K562 (cell line): ENCODE results near the gene ATP5PD. TPM values are rescaled to one million over a fixed set of nuclear protein-coding genes. Genes with fewer than 3 reads are reported as not detected.

Source experiments
- ARHGAP35 ChIP-seq: fragments of 450-650 bp; IDR thresholded peaks from 2 replicates; pipeline ENCODE4 v1.6.1; 2018; ENCODE audit not compliant: partially characterized antibody
- CHAMP1 ChIP-seq: fragments of 450-650 bp; IDR thresholded peaks from 2 replicates; pipeline ENCODE4 v1.6.1; 2016; ENCODE audit warnings: mild to moderate bottlenecking
- CHD7 ChIP-seq: fragments of 200-600 bp; sonication (generic); IDR thresholded peaks from one replicate; pipeline ENCODE4 v1.6.1; 2012; ENCODE audit warnings: mild to moderate bottlenecking, low read depth, low read length, inconsistent platforms
- CTCFL ChIP-seq: IDR thresholded peaks from 2 replicates; pipeline ENCODE4 v1.6.1; 2011; ENCODE audit warnings: borderline replicate concordance, low read depth, mild to moderate bottlenecking, moderate library complexity, low read length; ENCODE audit not compliant: insufficient read depth, poor library complexity, severe bottlenecking
- RAD21 ChIP-seq, 2 experiments: fragments of 250-450 bp in 1 of 2; fragments of 450-650 bp in 1 of 2; sonication (Bioruptor Pico) in 1 of 2; formaldehyde crosslinking in 1 of 2; IDR thresholded peaks in 1 of 2; conservative IDR thresholded peaks in 1 of 2; 2 replicates each; pipeline versions ENCODE4 v1.4.0 to v1.8.0; 2020 to 2022; ENCODE audit warnings: mild to moderate bottlenecking in 2 of 2, moderate library complexity in 1 of 2
- ZNF707 ChIP-seq: fragments of 250-450 bp; sonication (Bioruptor Pico); conservative IDR thresholded peaks from 2 replicates; pipeline ENCODE4 v1.8.0; 2022; ENCODE audit warnings: inconsistent platforms, mild to moderate bottlenecking, moderate library complexity
- ZNF766 ChIP-seq: fragments of 200-800 bp; sonication (Bioruptor generic); conservative IDR thresholded peaks from 2 replicates; pipeline ENCODE4 v1.6.1; 2016; ENCODE audit warnings: missing genetic modification characterization, missing compliant biosample characterization
- polyA plus RNA-seq, 8 experiments: library from polyadenylated mRNA; depleted of rRNA in 4 of 8; stranded (reverse) in 5 of 8; unstranded in 3 of 8; fragments of >200 nt; fragmentation: Nextera tagmentation in 2 of 8; fragmentation: Illumina TruSeq in 1 of 8; extraction: Ambion mirVana in 2 of 8; extraction: Trizol in 1 of 8; gene quantifications; 2 replicates each; pipeline versions ENCODE4 v1.2.1 to v1.2.3, GENCODE V29; 2011 to 2014; ENCODE audit warnings: inconsistent platforms in 1 of 8, missing spikeins in 1 of 8
- total RNA-seq, 7 experiments: library from RNA; depleted of rRNA in 6 of 7; stranded (reverse); fragments of >200 nt in 6 of 7; fragmentation: Illumina TruSeq in 2 of 7; extraction: Trizol in 2 of 7; gene quantifications; 2 replicates each; pipeline versions ENCODE4 v1.2.1 to v1.2.3, GENCODE V29; 2011 to 2021; ENCODE audit warnings: low replicate concordance in 1 of 7

ATP5PD gene
- total and polyA plus RNA-seq, 9 of the 15 experiments (the other 6 are each of a cell fraction or from before 2014, with no cell fraction given) = 271 to 828 (median 432) TPM

- TF ChIP-seq ARHGAP35 (no peak), CHAMP1 (0 out of 2 replicates have a peak, but pooled peaks have one; percentile 34), ZNF707 (CRISPR knock-in tag) (no peak), CTCFL (peak; percentile 82), ZNF766 (CRISPR knock-in tag) (peak; percentile 73; the same call in 1 of the 2 replicates), RAD21 (CRISPR knock-in tag; conservative IDR thresholded peaks at IDR 0.05 in 1 of 2, IDR thresholded peaks at IDR 0.05 in 1 of 2) (peak; percentile 19 to 45; a peak in 3 of 4 replicates), CHD7 (no peak)
These were observed 34.2 kb downstream of the ATP5PD start, which contains the start of gene MRPL58 (continued) for GRCh38 chr17:75012346-75013091.
